Measurements from ENCODE around the gene PRPF6. TPM values are rescaled to one million over a fixed set of nuclear protein-coding genes. Genes with fewer than 3 reads are reported as not detected.
"Not testable (repeated sequence)": the region's sequence is repeated elsewhere in the genome, so short reads cannot be mapped to it uniquely, and the experiment has no call there.

Gene PRPF6
- total RNA-seq, 1 donor from 2014 or later, result 57.2 TPM

GRCh38 chr20:63957690-63958441, 23.1 kb upstream of the PRPF6 start:
- Histone ChIP-seq H3K9me3 (no peaks in the 10 kb centered on the region), H3K27ac (no peak overlapping the region), H3K4me3 (peak overlapping the region; percentile 86), H3K4me1 (peaks cover 39% of the 10 kb centered on the region), H3K36me3 (peaks cover 20% of the 10 kb centered on the region), H3K27me3 (ENCODE audit: low read depth) (no peaks in the 10 kb centered on the region)
- intact Hi-C loops (cut with DNase I), result no loop called here
- ATAC-seq (no peak), DNase-seq (no peak)
- TF ChIP-seq CTCF (IDR thresholded peaks at IDR 0.05), result no peak

GRCh38 chr20:63958471-63958870, 22.5 kb upstream of the PRPF6 start:
- TF ChIP-seq CTCF (IDR thresholded peaks at IDR 0.05), result no peak
- Histone ChIP-seq H3K27me3 (ENCODE audit: low read depth) (no peaks in the 10 kb centered on the region), H3K4me3 (no peak overlapping the region), H3K27ac (no peak overlapping the region), H3K9me3 (no peaks in the 10 kb centered on the region), H3K36me3 (peaks cover 26% of the 10 kb centered on the region), H3K4me1 (peaks cover 34% of the 10 kb centered on the region)
- DNase-seq (no peak), ATAC-seq (no peak)
- intact Hi-C loops (cut with DNase I), result no loop called here

GRCh38 chr20:63958964-63959698, 21.8 kb upstream of the PRPF6 start:
- TF ChIP-seq CTCF (IDR thresholded peaks at IDR 0.05), result no peak
- no peak overlapping the region for H3K27ac ChIP-seq
- intact Hi-C loops (cut with DNase I), result no loop called here
- no peaks in the 10 kb centered on the region for H3K9me3 ChIP-seq
- ATAC-seq (no peak), DNase-seq (no peak)
- H3K36me3 ChIP-seq, result peaks cover 33% of the 10 kb centered on the region
- H3K27me3 ChIP-seq (ENCODE audit: low read depth), result no peaks in the 10 kb centered on the region
- no peak overlapping the region for H3K4me3 ChIP-seq
- H3K4me1 ChIP-seq, result peaks cover 28% of the 10 kb centered on the region

- Histone ChIP-seq H3K4me1 (peaks cover 22% of the 10 kb centered on the region), H3K36me3 (peaks cover 37% of the 10 kb centered on the region), H3K4me3 (no peak overlapping the region), H3K9me3 (no peaks in the 10 kb centered on the region), H3K27me3 (ENCODE audit: low read depth) (no peaks in the 10 kb centered on the region), H3K27ac (no peak overlapping the region)
- intact Hi-C loops (cut with DNase I), result no loop called here
- ATAC-seq (no peak), DNase-seq (no peak)
- TF ChIP-seq CTCF (IDR thresholded peaks at IDR 0.05), result no peak
Measured at GRCh38 chr20:63959699-63960075, 21.2 kb upstream of the PRPF6 start.

- H3K9me3 ChIP-seq; DNase-seq; H3K27me3 ChIP-seq (ENCODE audit: low read depth); intact Hi-C loops (cut with DNase I); H3K27ac ChIP-seq; ATAC-seq; H3K4me3 ChIP-seq: not testable (repeated sequence)
- H3K4me1 ChIP-seq, result peaks cover 13% of the 10 kb centered on the region
- peaks cover 38% of the 10 kb centered on the region for H3K36me3 ChIP-seq
Measured at GRCh38 chr20:63960654-63961621, 20.0 kb upstream of the PRPF6 start.

All from lower lobe of right lung (tissue), 2 donors.